Uterus (tissue), 4 donors: Measurements from ENCODE around the gene RNF112. TPM values are rescaled to one million over a fixed set of nuclear protein-coding genes. Genes with fewer than 3 reads are reported as not detected.
"Not testable (repeated sequence)": the region's sequence is repeated elsewhere in the genome, so short reads cannot be mapped to it uniquely, and the experiment has no call there.

Source experiments
- DNase-seq, 2 donors: peaks; one replicate each; pipeline ENCODE4 v3.0.0-alpha.2; 2019 to 2020
- H3K27ac ChIP-seq, 2 donors: fragments of 200-600 bp; sonication (generic); 1 replicate in 1 of 2; 2 replicates in 1 of 2; pipeline ENCODE4 v1.5.1; 2016 to 2018
- H3K27me3 ChIP-seq, 2 donors: fragments of 200-600 bp; sonication (generic); one replicate each; pipeline ENCODE4 v1.5.1; 2018 to 2019; ENCODE audit warnings: control low read depth in 1 of 2
- H3K36me3 ChIP-seq, 2 donors: fragments of 200-600 bp; sonication (generic); one replicate each; pipeline ENCODE4 v1.5.1; 2019; ENCODE audit warnings: control low read depth in 1 of 2
- H3K4me1 ChIP-seq, 2 donors: fragments of 200-600 bp; sonication (generic); one replicate each; pipeline ENCODE4 v1.5.1; 2018 to 2019; ENCODE audit warnings: control low read depth in 1 of 2
- H3K4me3 ChIP-seq, 2 donors: fragments of 200-600 bp; sonication (generic); 1 replicate in 1 of 2; 2 replicates in 1 of 2; pipeline ENCODE4 v1.5.1; 2018 to 2019; ENCODE audit warnings: mild to moderate bottlenecking in 1 of 2
- H3K9me3 ChIP-seq, 2 donors: fragments of 200-600 bp; sonication (generic); one replicate each; pipeline ENCODE4 v1.5.1; 2019; ENCODE audit warnings: control low read depth in 1 of 2
- CTCF ChIP-seq, 4 experiments: fragments of 200-600 bp in 2 of 4; fragments of 450-650 bp in 2 of 4; sonication (generic) in 2 of 4; IDR thresholded peaks; one replicate each; pipeline ENCODE4 v1.5.1; 2016 to 2019; ENCODE audit warnings: antibody characterized with exemption in 4 of 4, mild to moderate bottlenecking in 2 of 4, moderate library complexity in 1 of 4
- POLR2A ChIP-seq, 2 donors: fragments of 450-650 bp; IDR thresholded peaks; one replicate each; pipeline ENCODE4 v1.6.1; 2016; ENCODE audit warnings: antibody characterized with exemption in 2 of 2, mild to moderate bottlenecking in 1 of 2, moderate library complexity in 1 of 2
- intact Hi-C: fragments of 100-400 bp; cut with DNase I; formaldehyde crosslinking; loops from one replicate; pipeline ENCODE4 v1.15.1; 2023; ENCODE audit warnings: low total_unique reads
- total RNA-seq, 4 donors: library from RNA; depleted of rRNA in 3 of 4; stranded (reverse); fragments of >200 nt in 3 of 4; gene quantifications; one replicate each; pipeline versions ENCODE4 v1.1.0 to v1.2.4, GENCODE V29; 2014 to 2023
- donor health status: DM: yes; HTN: yes; CAD: no.

Gene RNF112
- total RNA-seq, 4 donors from 2014 or later = 0.88 to 14.7 (median 3.7) TPM

GRCh38 chr17:19433727-19434340 is 22.8 kb downstream of the RNF112 start:
- H3K4me1 ChIP-seq = no peaks in the 10 kb centered on the region
- no peaks in the 10 kb centered on the region for H3K27me3 ChIP-seq
- no peaks in the 10 kb centered on the region for H3K36me3 ChIP-seq
- intact Hi-C loops = no loop called here
- H3K9me3 ChIP-seq = no peaks in the 10 kb centered on the region
- no peak overlapping the region for H3K27ac ChIP-seq
- no peak for DNase-seq
- no peak overlapping the region for H3K4me3 ChIP-seq
- no peak for TF ChIP-seq CTCF (IDR thresholded peaks at IDR 0.05)
- no peak for TF ChIP-seq POLR2A (IDR thresholded peaks at IDR 0.05)

- DNase-seq = no peak
- no peak overlapping the region for H3K4me3 ChIP-seq
- no peaks in the 10 kb centered on the region for H3K4me1 ChIP-seq
- H3K27ac ChIP-seq = no peak overlapping the region
- no peaks in the 10 kb centered on the region for H3K36me3 ChIP-seq
- intact Hi-C loops = loop anchor here (10.0 kb wide), 1 partner anchor 66 kb away; the partner anchor contains the start of gene MAPK7
- H3K27me3 ChIP-seq = no peaks in the 10 kb centered on the region
- no peaks in the 10 kb centered on the region for H3K9me3 ChIP-seq
- TF ChIP-seq CTCF (IDR thresholded peaks at IDR 0.05) (no peak), POLR2A (IDR thresholded peaks at IDR 0.05) (no peak)
These were observed 29.4 kb downstream of the RNF112 start for GRCh38 chr17:19440421-19440820.

GRCh38 chr17:19441288-19441687 is 30.3 kb downstream of the RNF112 start:
- intact Hi-C loops = loop anchor here (10.0 kb wide), 1 partner anchor 66 kb away; the partner anchor contains the start of gene MAPK7
- H3K9me3 ChIP-seq, H3K27me3 ChIP-seq, DNase-seq, H3K4me1 ChIP-seq, H3K36me3 ChIP-seq, H3K27ac ChIP-seq, H3K4me3 ChIP-seq: not testable (repeated sequence)

GRCh38 chr17:19442731-19443130 is 31.7 kb downstream of the RNF112 start:
- Histone ChIP-seq H3K36me3 (no peaks in the 10 kb centered on the region), H3K4me1 (peaks cover 0 to 6% of the 10 kb centered on the region in 2 donors), H3K4me3 (no peak overlapping the region), H3K27ac (no peak overlapping the region), H3K27me3 (no peaks in the 10 kb centered on the region), H3K9me3 (no peaks in the 10 kb centered on the region)
- TF ChIP-seq CTCF (IDR thresholded peaks at IDR 0.05) = no peak
- intact Hi-C loops = loop anchor here (10.0 kb wide), 1 partner anchor 68 kb away; the partner anchor contains the start of gene MAPK7
- DNase-seq = no peak

GRCh38 chr17:19443148-19443547 is 32.1 kb downstream of the RNF112 start:
- H3K4me3 ChIP-seq = no peak overlapping the region
- no peaks in the 10 kb centered on the region for H3K27me3 ChIP-seq
- H3K9me3 ChIP-seq = no peaks in the 10 kb centered on the region
- H3K36me3 ChIP-seq = no peaks in the 10 kb centered on the region
- TF ChIP-seq POLR2A (IDR thresholded peaks at IDR 0.05) (no peak), CTCF (IDR thresholded peaks at IDR 0.05) (no peak)
- H3K27ac ChIP-seq = no peak overlapping the region
- DNase-seq = no peak
- peaks cover 0 to 11% of the 10 kb centered on the region in 2 donors for H3K4me1 ChIP-seq
- intact Hi-C loops = loop anchor here (10.0 kb wide), 1 partner anchor 68 kb away; the partner anchor contains the start of gene MAPK7
